ENCODE results near the gene HPN.
"Not testable (repeated sequence)": the region's sequence is repeated elsewhere in the genome, so short reads cannot be mapped to it uniquely, and the experiment has no call there.

Gene HPN

GRCh38 chr19:35046461-35046860, 4.9 kb downstream of the HPN start:
- no peaks in the 10 kb centered on the region for H4K20me1 ChIP-seq (ENCODE audit: low read depth, low read length)
- H3K79me2 ChIP-seq (ENCODE audit: insufficient read depth, low read length), result no peaks in the 10 kb centered on the region
- H3K9me3 ChIP-seq (ENCODE audit: insufficient read depth, low read length), result no peaks in the 10 kb centered on the region
- no peak overlapping the region for H3K27ac ChIP-seq (ENCODE audit: low read depth, low read length)
- H2AFZ ChIP-seq (ENCODE audit: low read depth, low read length, severe bottlenecking), result no peak overlapping the region
- no peaks in the 10 kb centered on the region for H3F3A ChIP-seq (ENCODE audit: insufficient read depth)
- TF ChIP-seq EZH2phosphoT487 (conservative IDR thresholded peaks at IDR 0.05; ENCODE audit: low read length), result no peak
- no peak for TF ChIP-seq CTCF (IDR thresholded peaks at IDR 0.05; ENCODE audit: insufficient read depth, low read length, poor library complexity, severe bottlenecking)
- H3K4me2 ChIP-seq (ENCODE audit: low read depth, low read length, poor library complexity, severe bottlenecking), result no peak overlapping the region
- H3K9ac ChIP-seq (ENCODE audit: low read length), result no peak overlapping the region
- H3K9me2 ChIP-seq (replicated peaks; ENCODE audit: insufficient read depth, low read length), result no peaks in the 10 kb centered on the region
- H3K27me3 ChIP-seq (ENCODE audit: low read length), result no peaks in the 10 kb centered on the region
- H3K36me3 ChIP-seq (ENCODE audit: low read length), result no peaks in the 10 kb centered on the region
- no peak overlapping the region for H3K4me3 ChIP-seq (ENCODE audit: insufficient read depth, low read length, poor library complexity, severe bottlenecking)

GRCh38 chr19:35048911-35049411, 7.4 kb downstream of the HPN start:
- Histone ChIP-seq H3K9me3 (ENCODE audit: insufficient read depth, low read length) (no peaks in the 10 kb centered on the region), H3K27ac (ENCODE audit: low read depth, low read length) (no peak overlapping the region), H2AFZ (ENCODE audit: low read depth, low read length, severe bottlenecking) (no peak overlapping the region), H3K9me2 (replicated peaks; ENCODE audit: insufficient read depth, low read length) (no peaks in the 10 kb centered on the region), H3K4me3 (ENCODE audit: insufficient read depth, low read length, poor library complexity, severe bottlenecking) (no peak overlapping the region), H3F3A (ENCODE audit: insufficient read depth) (no peaks in the 10 kb centered on the region), H3K79me2 (ENCODE audit: insufficient read depth, low read length) (no peaks in the 10 kb centered on the region), H4K20me1 (ENCODE audit: low read depth, low read length) (no peaks in the 10 kb centered on the region), H3K36me3 (ENCODE audit: low read length) (no peaks in the 10 kb centered on the region), H3K27me3 (ENCODE audit: low read length) (no peaks in the 10 kb centered on the region), H3K4me2 (ENCODE audit: low read depth, low read length, poor library complexity, severe bottlenecking) (no peak overlapping the region), H3K9ac (ENCODE audit: low read length) (no peak overlapping the region)
- TF ChIP-seq CTCF (IDR thresholded peaks at IDR 0.05; ENCODE audit: insufficient read depth, low read length, poor library complexity, severe bottlenecking) (no peak), EZH2phosphoT487 (conservative IDR thresholded peaks at IDR 0.05; ENCODE audit: low read length) (no peak)

- no peak overlapping the region for H2AFZ ChIP-seq (ENCODE audit: low read depth, low read length, severe bottlenecking)
- no peak overlapping the region for H3K9ac ChIP-seq (ENCODE audit: low read length)
- no peak overlapping the region for H3K4me3 ChIP-seq (ENCODE audit: insufficient read depth, low read length, poor library complexity, severe bottlenecking)
- H3K4me2 ChIP-seq (ENCODE audit: low read depth, low read length, poor library complexity, severe bottlenecking), result no peak overlapping the region
- no peaks in the 10 kb centered on the region for H3K79me2 ChIP-seq (ENCODE audit: insufficient read depth, low read length)
- no peaks in the 10 kb centered on the region for H4K20me1 ChIP-seq (ENCODE audit: low read depth, low read length)
- H3K9me2 ChIP-seq (replicated peaks; ENCODE audit: insufficient read depth, low read length), result no peaks in the 10 kb centered on the region
- no peaks in the 10 kb centered on the region for H3F3A ChIP-seq (ENCODE audit: insufficient read depth)
- no peaks in the 10 kb centered on the region for H3K36me3 ChIP-seq (ENCODE audit: low read length)
- H3K27ac ChIP-seq (ENCODE audit: low read depth, low read length), result no peak overlapping the region
- no peaks in the 10 kb centered on the region for H3K9me3 ChIP-seq (ENCODE audit: insufficient read depth, low read length)
- no peak for TF ChIP-seq EZH2phosphoT487 (conservative IDR thresholded peaks at IDR 0.05; ENCODE audit: low read length)
- TF ChIP-seq CTCF (IDR thresholded peaks at IDR 0.05; ENCODE audit: insufficient read depth, low read length, poor library complexity, severe bottlenecking), result no peak
- no peaks in the 10 kb centered on the region for H3K27me3 ChIP-seq (ENCODE audit: low read length)
Measured at GRCh38 chr19:35049456-35049855, 7.9 kb downstream of the HPN start.

GRCh38 chr19:35050662-35051061, 9.1 kb downstream of the HPN start:
- not testable (repeated sequence) for H3K9me3 ChIP-seq (ENCODE audit: insufficient read depth, low read length); H3K4me3 ChIP-seq (ENCODE audit: insufficient read depth, low read length, poor library complexity, severe bottlenecking); H3F3A ChIP-seq (ENCODE audit: insufficient read depth); H4K20me1 ChIP-seq (ENCODE audit: low read depth, low read length); H3K9me2 ChIP-seq (replicated peaks; ENCODE audit: insufficient read depth, low read length); H3K79me2 ChIP-seq (ENCODE audit: insufficient read depth, low read length); H3K4me2 ChIP-seq (ENCODE audit: low read depth, low read length, poor library complexity, severe bottlenecking); H3K9ac ChIP-seq (ENCODE audit: low read length); H3K27ac ChIP-seq (ENCODE audit: low read depth, low read length); H2AFZ ChIP-seq (ENCODE audit: low read depth, low read length, severe bottlenecking); H3K36me3 ChIP-seq (ENCODE audit: low read length); H3K27me3 ChIP-seq (ENCODE audit: low read length)

- not testable (repeated sequence) for H3K9me2 ChIP-seq (replicated peaks; ENCODE audit: insufficient read depth, low read length); H3F3A ChIP-seq (ENCODE audit: insufficient read depth); H4K20me1 ChIP-seq (ENCODE audit: low read depth, low read length); H3K27ac ChIP-seq (ENCODE audit: low read depth, low read length); H3K36me3 ChIP-seq (ENCODE audit: low read length); H3K9me3 ChIP-seq (ENCODE audit: insufficient read depth, low read length); H3K27me3 ChIP-seq (ENCODE audit: low read length); H2AFZ ChIP-seq (ENCODE audit: low read depth, low read length, severe bottlenecking); H3K9ac ChIP-seq (ENCODE audit: low read length); H3K79me2 ChIP-seq (ENCODE audit: insufficient read depth, low read length); H3K4me3 ChIP-seq (ENCODE audit: insufficient read depth, low read length, poor library complexity, severe bottlenecking); H3K4me2 ChIP-seq (ENCODE audit: low read depth, low read length, poor library complexity, severe bottlenecking)
Measured at GRCh38 chr19:35051268-35051667, 9.7 kb downstream of the HPN start.

Data from SU-DHL-6 (cell line).